Adrenal gland (tissue), 12 donors: Measurements from ENCODE around the gene RPS6KL1. TPM values are rescaled to one million over a fixed set of nuclear protein-coding genes. Genes with fewer than 3 reads are reported as not detected.

Experiments
- DNase-seq, 7 donors: peaks; one replicate each; pipeline ENCODE4 v3.0.0-alpha.2; 2019 to 2020
- H3K27ac ChIP-seq, 5 donors: fragments of 200-600 bp; sonication (generic) in 4 of 5; 1 replicate in 3 of 5; 2 replicates in 2 of 5; pipeline versions ENCODE4 v1.5.1 to v1.8.0; 2016 to 2020; ENCODE audit warnings: mild to moderate bottlenecking in 1 of 5
- H3K27me3 ChIP-seq: fragments of 200-600 bp; 2 replicates; pipeline ENCODE4 v1.8.0; 2021
- H3K36me3 ChIP-seq, 2 donors: fragments of 200-600 bp; replicated peaks in 1 of 2; 1 replicate in 1 of 2; 2 replicates in 1 of 2; pipeline versions ENCODE4 v1.5.1 to v1.8.0; 2018 to 2022
- H3K4me1 ChIP-seq, 2 donors: fragments of 200-600 bp; replicated peaks in 1 of 2; 1 replicate in 1 of 2; 2 replicates in 1 of 2; pipeline versions ENCODE4 v1.5.1 to v1.8.0; 2018 to 2021
- H3K4me3 ChIP-seq, 4 donors: fragments of 200-600 bp; sonication (generic) in 3 of 4; one replicate each; pipeline ENCODE4 v1.5.1; 2016 to 2018
- H3K9me3 ChIP-seq, 3 donors: fragments of 200-600 bp; sonication (generic) in 1 of 3; replicated peaks in 1 of 3; 1 replicate in 2 of 3; 2 replicates in 1 of 3; pipeline versions ENCODE4 v1.5.1 to v1.8.0; 2016 to 2021
- CTCF ChIP-seq, 6 experiments: fragments of 450-650 bp in 4 of 6; fragments of 200-600 bp in 2 of 6; sonication (generic) in 1 of 6; IDR thresholded peaks; 1 replicate in 5 of 6; 2 replicates in 1 of 6; pipeline versions ENCODE4 v1.5.1 to v1.8.0; 2016 to 2021; ENCODE audit warnings: antibody characterized with exemption in 6 of 6, mild to moderate bottlenecking in 2 of 6, moderate library complexity in 1 of 6
- POLR2A ChIP-seq, 2 donors: fragments of 450-650 bp; IDR thresholded peaks; one replicate each; pipeline ENCODE4 v1.6.1; 2017; ENCODE audit warnings: antibody characterized with exemption in 2 of 2, mild to moderate bottlenecking in 2 of 2, moderate library complexity in 1 of 2
- WGBS, 4 donors: extraction: QIAGEN DNeasy Blood & Tissue Kit in 2 of 4; methylation state at CpG; one replicate each; pipeline versions ENCODE4 v1.1.5 to v1.1.7; 2013 to 2017; 5-methylcytosine and 5-hydroxymethylcytosine counted together
- intact Hi-C, 2 donors: fragments of 100-400 bp; cut with DNase I; formaldehyde crosslinking; loops; one replicate each; pipeline versions ENCODE4 v1.14.1 to v1.15.0; 2022 to 2023
- polyA plus RNA-seq, 3 donors: library from polyadenylated mRNA; stranded (reverse); fragments of 200-250 nt in 2 of 3; fragments of 350-450 nt in 1 of 3; fragmentation: Illumina TruSeq in 1 of 3; extraction: RNeasy Lipid Tissue Mini Kit (QIAGEN cat#74804) in 1 of 3; gene quantifications; one replicate each; pipeline ENCODE4 v1.2.3, GENCODE V29; 2013 to 2014
- total RNA-seq, 9 donors: library from RNA; depleted of rRNA in 4 of 9; stranded (reverse); fragments of >200 nt in 4 of 9; fragments of 120-200 nt in 1 of 9; fragmentation: NEBNext Ultra II Directional in 1 of 9; extraction: Animal tissue kit (Norgen Biotek cat#: 25700) in 1 of 9; gene quantifications; one replicate each; pipeline versions ENCODE4 v1.1.0 to v1.2.4, GENCODE V29; 2013 to 2023
- donor health status: healthy with polysubstance abuse.
- donor health status: Bipolar disorder and iron deficiency.
- donor health status: DM: yes; HTN: yes; CAD: no.
- donor health status: DM: no; HTN: no; CAD: no.
- donor health status: DM: no; HTN: no; CAD: no.
- donor health status: DM: yes; HTN: yes; CAD: no.

Gene RPS6KL1
- total and polyA plus RNA-seq, 12 donors: 2.0 to 28.2 (median 5.3) TPM

- WGBS, 4 donors: 88 to 91% (median 88%) methylated on average over 8 of the region's 8 CpGs
- Histone ChIP-seq H3K9me3 (no peaks in the 10 kb centered on the region), H3K27me3 (no peaks in the 10 kb centered on the region), H3K36me3 (no peaks in the 10 kb centered on the region), H3K4me3 (no peak overlapping the region), H3K27ac (no peak overlapping the region), H3K4me1 (peaks cover 20 to 30% of the 10 kb centered on the region in 2 donors)
- intact Hi-C loops: no loop called here
- DNase-seq: no peak
- TF ChIP-seq CTCF (IDR thresholded peaks at IDR 0.05): no peak
- no peak for TF ChIP-seq POLR2A (IDR thresholded peaks at IDR 0.05)
These were observed 13.7 kb upstream of the RPS6KL1 start for GRCh38 chr14:74936731-74937130.

- H3K27ac ChIP-seq: no peak overlapping the region
- no peaks in the 10 kb centered on the region for H3K9me3 ChIP-seq
- H3K4me1 ChIP-seq: peaks cover 18 to 24% of the 10 kb centered on the region in 2 donors
- H3K36me3 ChIP-seq: no peaks in the 10 kb centered on the region
- no peak overlapping the region for H3K4me3 ChIP-seq
- DNase-seq: no peak
- 88 to 94% (median 93%) methylated on average over 11 of the region's 11 CpGs for WGBS, 4 donors
- no peak for TF ChIP-seq CTCF (IDR thresholded peaks at IDR 0.05)
- TF ChIP-seq POLR2A (IDR thresholded peaks at IDR 0.05): no peak
- H3K27me3 ChIP-seq: no peaks in the 10 kb centered on the region
- intact Hi-C loops: no loop called here
These were observed 13.1 kb upstream of the RPS6KL1 start for GRCh38 chr14:74936151-74936550.

- H3K36me3 ChIP-seq: no peaks in the 10 kb centered on the region
- H3K4me3 ChIP-seq: no peak overlapping the region
- TF ChIP-seq CTCF (IDR thresholded peaks at IDR 0.05): no peak
- no peak for TF ChIP-seq POLR2A (IDR thresholded peaks at IDR 0.05)
- H3K4me1 ChIP-seq: peaks cover 13 to 17% of the 10 kb centered on the region in 2 donors
- H3K27me3 ChIP-seq: no peaks in the 10 kb centered on the region
- DNase-seq: no peak
- H3K27ac ChIP-seq: no peak overlapping the region
- WGBS, 4 donors: 76 to 92% (median 86%) methylated on average over 9 of the region's 9 CpGs
- intact Hi-C loops: no loop called here
- no peaks in the 10 kb centered on the region for H3K9me3 ChIP-seq
These were observed 12.3 kb upstream of the RPS6KL1 start for GRCh38 chr14:74935360-74935680.

GRCh38 chr14:74934476-74935359, 11.7 kb upstream of the RPS6KL1 start:
- DNase-seq: peak in 1 of 7 donors; percentile 10
- WGBS, 4 donors: 62 to 77% (median 76%) methylated on average over 25 to 26 of the region's 26 CpGs
- Histone ChIP-seq H3K9me3 (no peaks in the 10 kb centered on the region), H3K4me3 (no peak overlapping the region), H3K36me3 (no peaks in the 10 kb centered on the region), H3K4me1 (peaks cover 7 to 11% of the 10 kb centered on the region in 2 donors), H3K27ac (no peak overlapping the region), H3K27me3 (no peaks in the 10 kb centered on the region)
- intact Hi-C loops: no loop called here
- TF ChIP-seq CTCF (IDR thresholded peaks at IDR 0.05) (no peak), POLR2A (IDR thresholded peaks at IDR 0.05) (no peak)
